Loucy (cell line): ENCODE measurements around the gene SLC15A1.

Experiments
- EZH2phosphoT487 ChIP-seq: fragments of 200-600 bp; IDR thresholded peaks from 2 replicates; pipeline ENCODE4 v1.6.1; 2018; ENCODE audit warnings: antibody characterized with exemption, mild to moderate bottlenecking, moderate library complexity, borderline replicate concordance
- TF ChIP-seq, protein P1 (sequence below): fragments of 200-600 bp; sonication (generic); conservative IDR thresholded peaks from 2 replicates; pipeline ENCODE4 v1.5.1; 2014; ENCODE audit warnings: mild to moderate bottlenecking, antibody characterized with exemption, low read length

DNA sequence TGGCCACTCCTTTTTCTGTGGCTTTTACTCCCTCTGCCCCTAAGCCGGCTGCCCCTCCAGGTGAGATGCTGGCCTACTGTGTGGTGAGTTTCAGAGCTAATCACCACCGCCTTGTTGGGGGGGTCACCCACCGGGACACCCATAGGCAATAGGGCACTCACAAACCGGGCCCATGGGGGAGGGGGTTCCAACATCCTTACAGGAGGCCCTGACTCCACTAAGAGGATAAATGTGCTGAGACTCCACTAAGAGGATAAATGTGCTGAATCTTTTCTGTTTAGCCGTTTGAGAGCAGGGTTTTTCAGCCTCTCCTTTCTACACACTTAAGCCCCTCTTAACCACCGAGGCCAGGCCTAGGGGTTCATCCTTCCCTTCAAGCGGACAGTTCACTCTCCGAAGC lies 73.7 kb downstream of the SLC15A1 start:
- TF ChIP-seq EZH2phosphoT487: no peak
- TF ChIP-seq, protein P1, sequence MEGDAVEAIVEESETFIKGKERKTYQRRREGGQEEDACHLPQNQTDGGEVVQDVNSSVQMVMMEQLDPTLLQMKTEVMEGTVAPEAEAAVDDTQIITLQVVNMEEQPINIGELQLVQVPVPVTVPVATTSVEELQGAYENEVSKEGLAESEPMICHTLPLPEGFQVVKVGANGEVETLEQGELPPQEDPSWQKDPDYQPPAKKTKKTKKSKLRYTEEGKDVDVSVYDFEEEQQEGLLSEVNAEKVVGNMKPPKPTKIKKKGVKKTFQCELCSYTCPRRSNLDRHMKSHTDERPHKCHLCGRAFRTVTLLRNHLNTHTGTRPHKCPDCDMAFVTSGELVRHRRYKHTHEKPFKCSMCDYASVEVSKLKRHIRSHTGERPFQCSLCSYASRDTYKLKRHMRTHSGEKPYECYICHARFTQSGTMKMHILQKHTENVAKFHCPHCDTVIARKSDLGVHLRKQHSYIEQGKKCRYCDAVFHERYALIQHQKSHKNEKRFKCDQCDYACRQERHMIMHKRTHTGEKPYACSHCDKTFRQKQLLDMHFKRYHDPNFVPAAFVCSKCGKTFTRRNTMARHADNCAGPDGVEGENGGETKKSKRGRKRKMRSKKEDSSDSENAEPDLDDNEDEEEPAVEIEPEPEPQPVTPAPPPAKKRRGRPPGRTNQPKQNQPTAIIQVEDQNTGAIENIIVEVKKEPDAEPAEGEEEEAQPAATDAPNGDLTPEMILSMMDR: no peak
